H9 (cell line): ENCODE measurements around the gene TTYH1. TPM values are rescaled to one million over a fixed set of nuclear protein-coding genes. Genes with fewer than 3 reads are reported as not detected.

Experiments
- DNase-seq: peaks from one replicate; pipeline ENCODE4 v3.0.0-alpha.2; 2017
- H2AFZ ChIP-seq: one replicate; pipeline ENCODE4 v1.6.1; 2013; ENCODE audit warnings: mild to moderate bottlenecking, low read length, control low read depth, moderate library complexity
- H2AK5ac ChIP-seq: 2 replicates; pipeline ENCODE4 v1.6.1; 2013; ENCODE audit warnings: low read length, control low read depth, mixed read lengths; ENCODE audit not compliant: insufficient read length
- H2BK120ac ChIP-seq: one replicate; pipeline ENCODE4 v1.6.1; 2013; ENCODE audit warnings: low read depth, mild to moderate bottlenecking, low read length, control low read depth, inconsistent platforms; ENCODE audit not compliant: poor library complexity, severe bottlenecking
- H2BK12ac ChIP-seq: 2 replicates; pipeline ENCODE4 v1.6.1; 2013; ENCODE audit warnings: low read length, control low read depth, mixed read lengths, low read depth; ENCODE audit not compliant: insufficient read length
- H2BK15ac ChIP-seq: 2 replicates; pipeline ENCODE4 v1.6.1; 2013; ENCODE audit warnings: low read depth, low read length, control low read depth
- H2BK20ac ChIP-seq: one replicate; pipeline ENCODE4 v1.6.1; 2013; ENCODE audit warnings: low read depth, mild to moderate bottlenecking, low read length, control low read depth, inconsistent platforms; ENCODE audit not compliant: poor library complexity, severe bottlenecking
- H2BK5ac ChIP-seq: 2 replicates; pipeline ENCODE4 v1.6.1; 2013; ENCODE audit warnings: low read length, control low read depth, mixed read lengths; ENCODE audit not compliant: insufficient read length
- H3K14ac ChIP-seq: 2 replicates; pipeline ENCODE4 v1.6.1; 2013; ENCODE audit warnings: low read length, control low read depth; ENCODE audit not compliant: insufficient read depth
- H3K18ac ChIP-seq: 2 replicates; pipeline ENCODE4 v1.6.1; 2013; ENCODE audit warnings: low read depth, mild to moderate bottlenecking, mixed read lengths, low read length, control low read depth; ENCODE audit not compliant: insufficient read length
- H3K23ac ChIP-seq: 2 replicates; pipeline ENCODE4 v1.6.1; 2013; ENCODE audit warnings: low read length, control low read depth, mixed read lengths, low read depth; ENCODE audit not compliant: insufficient read length
- H3K23me2 ChIP-seq: 2 replicates; pipeline ENCODE4 v1.6.1; 2013; ENCODE audit warnings: low read depth, mild to moderate bottlenecking, mixed read lengths, low read length, control low read depth; ENCODE audit not compliant: insufficient read length, poor library complexity, severe bottlenecking
- H3K27ac ChIP-seq: 2 replicates; pipeline ENCODE4 v1.5.1; 2013; ENCODE audit warnings: low read length, control low read depth, mixed read lengths, low read depth; ENCODE audit not compliant: insufficient read length
- H3K27me3 ChIP-seq: 2 replicates; pipeline ENCODE4 v1.6.1; 2013; ENCODE audit warnings: low read length, control low read depth, inconsistent platforms; ENCODE audit not compliant: insufficient read depth
- H3K4ac ChIP-seq: 2 replicates; pipeline ENCODE4 v1.6.1; 2013; ENCODE audit warnings: low read depth, mild to moderate bottlenecking, control low read depth, inconsistent platforms, low read length, moderate library complexity
- H3K4me1 ChIP-seq: 2 replicates; pipeline ENCODE4 v1.6.1; 2013; ENCODE audit warnings: low read length, control low read depth, inconsistent platforms; ENCODE audit not compliant: insufficient read depth
- H3K4me2 ChIP-seq: 2 replicates; pipeline ENCODE4 v1.6.1; 2013; ENCODE audit warnings: low read length, control low read depth, mixed read lengths; ENCODE audit not compliant: insufficient read length, insufficient read depth
- H3K56ac ChIP-seq: 2 replicates; pipeline ENCODE4 v1.6.1; 2013; ENCODE audit warnings: low read depth, mild to moderate bottlenecking, mixed read lengths, low read length, control low read depth; ENCODE audit not compliant: insufficient read length
- H3K79me1 ChIP-seq: 2 replicates; pipeline ENCODE4 v1.6.1; 2013; ENCODE audit warnings: low read depth, mild to moderate bottlenecking, moderate library complexity, low read length, control low read depth, inconsistent platforms; ENCODE audit not compliant: insufficient read depth, poor library complexity, severe bottlenecking
- H3K79me2 ChIP-seq: 2 replicates; pipeline ENCODE4 v1.6.1; 2013; ENCODE audit warnings: low read length, control low read depth, inconsistent platforms; ENCODE audit not compliant: insufficient read depth
- H3K9ac ChIP-seq: 2 replicates; pipeline ENCODE4 v1.6.1; 2013; ENCODE audit warnings: low read length, control low read depth, mixed read lengths; ENCODE audit not compliant: insufficient read length; ENCODE audit errors: extremely low read depth
- H3K9me3 ChIP-seq: one replicate; pipeline ENCODE4 v1.6.1; 2013; ENCODE audit warnings: low read depth, low read length, inconsistent platforms; ENCODE audit not compliant: control insufficient read depth
- H3T11ph ChIP-seq: one replicate; pipeline ENCODE4 v1.6.1; 2013; ENCODE audit warnings: mild to moderate bottlenecking, low read length, control low read depth, inconsistent platforms
- H4K20me1 ChIP-seq: one replicate; pipeline ENCODE4 v1.6.1; 2013; ENCODE audit not compliant: control insufficient read depth, insufficient read length, insufficient read depth
- H4K5ac ChIP-seq: 2 replicates; pipeline ENCODE4 v1.6.1; 2013; ENCODE audit warnings: low read depth, mild to moderate bottlenecking, mixed read lengths, low read length, control low read depth; ENCODE audit not compliant: insufficient read length
- H4K8ac ChIP-seq: replicated peaks from 2 replicates; pipeline ENCODE4 v1.6.1; 2013; ENCODE audit warnings: low read length, control low read depth, mixed read lengths, low read depth; ENCODE audit not compliant: insufficient read length
- H4K91ac ChIP-seq: 2 replicates; pipeline ENCODE4 v1.6.1; 2013; ENCODE audit warnings: low read depth, mild to moderate bottlenecking, moderate library complexity, mixed read lengths, low read length, control low read depth; ENCODE audit not compliant: insufficient read length
- H3K27ac Mint-ChIP-seq, 3 experiments: 2 replicates in 2 of 3; 3 replicates in 1 of 3; pipeline ENCODE4 v1.8.0; 2020 to 2021; ENCODE audit warnings: mixed read lengths in 3 of 3, mild to moderate bottlenecking in 1 of 3, moderate library complexity in 1 of 3
- H3K27me3 Mint-ChIP-seq: 2 replicates; pipeline ENCODE4 v1.8.0; 2021; ENCODE audit warnings: low read depth, mild to moderate bottlenecking, moderate library complexity, mixed read lengths
- H3K36me3 Mint-ChIP-seq, 3 experiments: 2 replicates in 2 of 3; 3 replicates in 1 of 3; pipeline ENCODE4 v1.8.0; 2020 to 2021; ENCODE audit warnings: low read depth in 3 of 3, mixed read lengths in 3 of 3; ENCODE audit not compliant: insufficient read depth in 1 of 3
- H3K4me1 Mint-ChIP-seq, 2 experiments: 2 replicates each; pipeline ENCODE4 v1.8.0; 2020; ENCODE audit warnings: mixed read lengths in 2 of 2
- H3K4me3 Mint-ChIP-seq, 2 experiments: 2 replicates in 1 of 2; 3 replicates in 1 of 2; pipeline ENCODE4 v1.8.0; 2020 to 2021; ENCODE audit warnings: mild to moderate bottlenecking in 2 of 2, mixed read lengths in 2 of 2, moderate library complexity in 1 of 2
- H3K9me3 Mint-ChIP-seq, 2 experiments: 2 replicates in 1 of 2; 3 replicates in 1 of 2; pipeline ENCODE4 v1.8.0; 2020; ENCODE audit warnings: mild to moderate bottlenecking in 2 of 2, mixed read lengths in 2 of 2, moderate library complexity in 1 of 2
- WGBS: extraction: QIAGEN DNeasy Blood & Tissue Kit; methylation state at CpG from one replicate; pipeline ENCODE4 v1.1.7; 2013; ENCODE audit warnings: missing lambda C conversion rate, low lambda C conversion rate, mixed read lengths; ENCODE audit not compliant: insufficient read length; ENCODE audit errors: extremely low coverage; 5-methylcytosine and 5-hydroxymethylcytosine counted together
- total RNA-seq: library from RNA; stranded (reverse); gene quantifications from 2 replicates; pipeline ENCODE4 v1.2.1, GENCODE V29; 2021
- TF ChIP-seq, protein P1 (sequence below): fragments of 200-600 bp; sonication (generic); conservative IDR thresholded peaks from 3 replicates; pipeline ENCODE4 v1.8.0; 2021; ENCODE audit warnings: antibody characterized with exemption, mild to moderate bottlenecking

Gene TTYH1
- total RNA-seq, 1 experiment from 2014 or later: 47.1 TPM

DNA sequence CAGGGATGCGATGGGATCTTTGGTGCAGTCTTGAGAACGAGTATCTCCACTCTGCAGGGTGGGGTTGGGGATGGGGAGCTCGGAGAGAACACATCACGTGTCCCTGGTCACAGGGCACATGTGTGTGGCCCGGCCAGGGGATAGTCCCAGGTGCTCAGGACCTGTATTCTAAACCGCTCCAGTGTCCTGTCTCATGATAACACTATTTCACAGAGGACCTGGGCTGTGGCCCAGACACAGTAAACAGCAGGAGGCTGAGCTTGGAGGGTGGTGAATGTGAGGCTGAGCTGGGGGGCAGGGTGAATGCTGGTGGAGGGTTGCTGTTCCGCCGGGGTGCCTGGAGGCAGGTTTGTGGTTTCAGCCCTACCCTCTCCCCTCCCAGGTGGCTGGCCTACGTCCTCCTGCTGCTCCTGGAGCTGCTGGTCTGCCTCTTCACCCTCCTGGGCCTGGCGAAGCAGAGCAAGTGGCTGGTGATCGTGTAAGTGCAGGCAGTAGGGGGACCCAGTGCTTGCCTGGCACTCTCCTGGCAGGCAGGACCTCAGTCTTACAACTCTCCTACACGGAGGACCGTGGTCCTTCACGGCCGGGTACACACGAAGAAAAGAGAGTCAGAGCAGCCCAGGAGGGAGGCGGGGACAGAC is 11.1 kb downstream of the TTYH1 start:
- WGBS: no CpG with 5 or more reads among the region's 17 CpGs
- no peak for DNase-seq
- Histone ChIP-seq H3K27ac (no peak overlapping the region), H2BK20ac (no peak overlapping the region), H2BK12ac (no peak overlapping the region), H2BK15ac (no peak overlapping the region), H3K23me2 (peaks cover 3% of the 10 kb centered on the region), H3K9me3 (no peaks in the 10 kb centered on the region), H2AK5ac (no peak overlapping the region), H3K56ac (no peak overlapping the region), H3K27me3 (no peaks in the 10 kb centered on the region; the same call in 1 of the 2 replicates), H4K20me1 (no peaks in the 10 kb centered on the region), H2BK5ac (no peak overlapping the region), H3K4ac (no peak overlapping the region), H3K4me2 (no peak overlapping the region), H3K79me1 (no peaks in the 10 kb centered on the region), H2AFZ (no peak overlapping the region), H3K23ac (no peak overlapping the region), H2BK120ac (no peak overlapping the region), H3K9ac (no peak overlapping the region), H4K5ac (no peak overlapping the region), H3K4me1 (no peaks in the 10 kb centered on the region; the same call in 1 of the 2 replicates), H3K14ac (no peak overlapping the region; the same call in 1 of the 2 replicates), H4K91ac (no peak overlapping the region), H3K79me2 (no peaks in the 10 kb centered on the region), H3T11ph (no peak overlapping the region), H3K18ac (no peak overlapping the region), H4K8ac (no peak overlapping the region)
- H3K36me3 Mint-ChIP-seq: peaks cover 21 to 49% (median 47%) of the 10 kb centered on the region in 3 experiments; a peak in 6 of 7 replicates
- no peak overlapping the region for H3K4me3 Mint-ChIP-seq
- TF ChIP-seq, protein P1, sequence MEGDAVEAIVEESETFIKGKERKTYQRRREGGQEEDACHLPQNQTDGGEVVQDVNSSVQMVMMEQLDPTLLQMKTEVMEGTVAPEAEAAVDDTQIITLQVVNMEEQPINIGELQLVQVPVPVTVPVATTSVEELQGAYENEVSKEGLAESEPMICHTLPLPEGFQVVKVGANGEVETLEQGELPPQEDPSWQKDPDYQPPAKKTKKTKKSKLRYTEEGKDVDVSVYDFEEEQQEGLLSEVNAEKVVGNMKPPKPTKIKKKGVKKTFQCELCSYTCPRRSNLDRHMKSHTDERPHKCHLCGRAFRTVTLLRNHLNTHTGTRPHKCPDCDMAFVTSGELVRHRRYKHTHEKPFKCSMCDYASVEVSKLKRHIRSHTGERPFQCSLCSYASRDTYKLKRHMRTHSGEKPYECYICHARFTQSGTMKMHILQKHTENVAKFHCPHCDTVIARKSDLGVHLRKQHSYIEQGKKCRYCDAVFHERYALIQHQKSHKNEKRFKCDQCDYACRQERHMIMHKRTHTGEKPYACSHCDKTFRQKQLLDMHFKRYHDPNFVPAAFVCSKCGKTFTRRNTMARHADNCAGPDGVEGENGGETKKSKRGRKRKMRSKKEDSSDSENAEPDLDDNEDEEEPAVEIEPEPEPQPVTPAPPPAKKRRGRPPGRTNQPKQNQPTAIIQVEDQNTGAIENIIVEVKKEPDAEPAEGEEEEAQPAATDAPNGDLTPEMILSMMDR: no peak
- H3K9me3 Mint-ChIP-seq: peaks cover 0 to 3% of the 10 kb centered on the region in 2 experiments; a peak in 1 of 5 replicates
- H3K27me3 Mint-ChIP-seq: peaks cover 75% of the 10 kb centered on the region
- peaks cover 26 to 41% of the 10 kb centered on the region in 2 experiments for H3K4me1 Mint-ChIP-seq
- H3K27ac Mint-ChIP-seq: peak overlapping the region in 2 of 3 experiments; percentile 22 to 66; a peak in 3 of 7 replicates
